ENCODE data around the gene GPC2.

Gene GPC2

DNA sequence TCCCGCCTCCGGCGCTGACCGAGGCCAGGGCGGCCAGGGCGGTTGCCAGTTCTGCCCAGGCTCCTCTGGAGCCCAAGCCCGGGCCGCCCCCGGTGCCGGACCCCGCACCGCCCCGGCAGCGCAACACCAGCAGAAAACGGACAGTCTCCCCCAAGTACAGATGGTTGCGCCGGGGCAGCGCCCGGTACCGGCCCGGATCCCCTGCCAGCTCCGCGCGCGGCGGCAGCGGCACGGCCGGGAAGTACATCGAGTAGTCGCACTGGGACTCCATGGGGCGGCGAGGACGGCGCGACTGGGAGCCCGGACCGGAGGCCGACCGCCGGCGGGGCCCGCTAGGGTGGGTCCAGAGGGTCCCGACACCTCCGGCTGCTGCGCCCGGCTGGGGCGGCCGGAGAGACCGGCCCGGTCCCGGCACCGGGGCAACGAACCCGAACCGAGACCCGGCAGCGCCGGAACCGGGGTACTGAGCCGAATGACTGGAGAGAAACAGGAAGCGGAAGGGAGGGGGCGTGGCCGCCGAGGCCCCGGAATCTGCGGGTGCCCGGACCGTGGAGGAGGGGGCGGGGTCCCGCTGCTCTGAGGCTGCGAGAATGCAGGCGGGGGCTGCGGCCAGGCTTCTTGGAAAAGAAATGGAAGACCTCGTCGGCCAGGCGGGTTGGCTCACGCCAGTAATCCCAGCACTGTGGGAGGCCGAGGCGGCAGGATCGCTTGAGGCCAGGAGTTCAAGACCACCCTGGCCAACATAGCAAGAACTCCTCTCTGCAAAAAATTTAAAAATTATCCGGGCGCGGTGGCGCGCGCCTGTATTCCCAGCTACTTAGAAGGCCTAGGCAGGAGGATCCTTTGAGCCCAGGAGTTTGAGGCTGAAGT lies 18.7 kb downstream of the GPC2 start, which contains the start of gene TRAPPC14:
TRAPPC14 (minus strand) TSS at position 495 of the 870 bp plus-strand sequence; CDS start at position 271, 224 bp downstream.
- peaks cover 37% of the 10 kb centered on the region for H3K36me3 ChIP-seq (ENCODE audit: insufficient read depth, insufficient read length, low read length)
- TF ChIP-seq YY1 (IDR thresholded peaks at IDR 0.05; ENCODE audit: insufficient read depth, insufficient read length): no peak
- TF ChIP-seq SUZ12 (IDR thresholded peaks at IDR 0.05; ENCODE audit: extremely low read depth, insufficient read depth, insufficient read length): no peak
- no peak for TF ChIP-seq ZNF274 (IDR thresholded peaks at IDR 0.05; ENCODE audit: low read depth, low read length)
- H3K9me3 ChIP-seq (ENCODE audit: insufficient read depth, low read length): no peaks in the 10 kb centered on the region
- peak within 1 kb of the TSS; percentile 92 for H3K9ac ChIP-seq (ENCODE audit: insufficient read length, low read depth)
- H3K4me3 ChIP-seq (ENCODE audit: insufficient read length, low read depth): peak within 1 kb of the TSS; percentile 83
- peaks cover 23% of the 10 kb centered on the region for H3K4me1 ChIP-seq (ENCODE audit: insufficient read depth, insufficient read length)
- H3K27me3 ChIP-seq (ENCODE audit: insufficient read depth, insufficient read length): no peaks in the 10 kb centered on the region
- peak; percentile 95 for DNase-seq (ENCODE audit: low read depth, low spot score)

DNA sequence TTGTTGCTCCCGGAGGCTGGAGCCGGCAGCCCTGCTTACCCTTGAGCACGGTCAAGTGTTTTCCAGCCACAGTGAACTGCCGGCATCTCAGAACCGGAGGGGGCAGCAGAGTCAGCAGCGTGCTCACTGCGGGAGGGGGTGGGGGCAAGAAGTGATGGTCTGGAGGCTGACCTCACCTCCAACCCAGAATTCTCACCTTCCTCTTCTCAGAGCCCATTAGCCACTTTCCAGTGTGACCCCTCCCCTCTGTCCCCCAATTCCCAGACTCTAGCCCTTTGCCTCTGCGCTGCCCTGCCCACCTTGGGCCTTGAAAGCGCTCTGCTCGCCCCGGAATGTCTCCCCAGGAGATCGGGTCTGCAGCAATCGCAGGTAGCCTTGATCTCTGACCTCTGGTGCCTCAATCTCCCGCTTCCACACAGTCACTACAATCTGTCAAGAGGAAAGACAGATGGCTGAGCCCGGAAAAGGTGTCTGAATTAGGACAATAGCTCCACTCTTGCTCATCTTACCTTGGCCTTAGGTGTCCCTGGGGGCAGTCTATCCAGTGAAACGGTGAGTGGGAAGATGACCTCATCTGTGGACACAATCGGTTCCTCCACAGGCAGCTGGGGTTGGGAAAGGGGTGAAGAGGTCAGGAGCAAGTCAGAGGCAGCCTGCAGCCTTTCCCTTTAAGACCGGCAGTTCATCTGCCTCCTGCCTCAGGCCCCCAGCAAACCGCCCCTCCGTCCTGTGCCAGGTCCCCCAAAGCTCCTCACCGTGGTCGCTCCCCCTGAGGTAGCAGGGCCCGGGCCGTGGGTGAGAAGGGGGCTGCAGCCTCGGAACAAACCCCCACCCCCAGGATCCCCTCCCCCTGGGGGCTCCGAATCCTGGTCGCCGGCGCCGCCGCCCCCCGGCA lies 19.6 kb downstream of the GPC2 start:
- Histone ChIP-seq H3K9me3 (ENCODE audit: insufficient read depth, low read length) (no peaks in the 10 kb centered on the region), H3K4me3 (ENCODE audit: insufficient read length, low read depth) (peak overlapping the region; percentile 83), H3K36me3 (ENCODE audit: insufficient read depth, insufficient read length, low read length) (peaks cover 44% of the 10 kb centered on the region), H3K9ac (ENCODE audit: insufficient read length, low read depth) (peak overlapping the region; percentile 92), H3K4me1 (ENCODE audit: insufficient read depth, insufficient read length) (peaks cover 19% of the 10 kb centered on the region), H3K27me3 (ENCODE audit: insufficient read depth, insufficient read length) (no peaks in the 10 kb centered on the region)
- no peak for TF ChIP-seq SUZ12 (IDR thresholded peaks at IDR 0.05; ENCODE audit: extremely low read depth, insufficient read depth, insufficient read length)
- no peak for TF ChIP-seq ZNF274 (IDR thresholded peaks at IDR 0.05; ENCODE audit: low read depth, low read length)
- TF ChIP-seq YY1 (IDR thresholded peaks at IDR 0.05; ENCODE audit: insufficient read depth, insufficient read length): no peak
- no peak for DNase-seq (ENCODE audit: low read depth, low spot score)

DNA sequence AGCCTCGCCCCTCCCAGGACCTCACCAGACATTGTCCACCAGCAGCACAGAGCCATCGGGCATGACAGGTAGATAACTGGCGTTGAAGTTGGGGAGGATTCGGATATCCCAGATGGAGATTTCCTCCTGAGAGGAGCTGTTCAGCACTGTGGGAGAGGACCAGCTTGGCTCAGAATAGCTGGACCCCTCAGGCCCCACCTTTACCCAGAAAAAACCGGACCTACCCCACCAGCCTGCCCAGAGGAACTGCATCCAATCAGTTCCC lies 20.2 kb downstream of the GPC2 start:
- Histone ChIP-seq H3K27me3 (ENCODE audit: insufficient read depth, insufficient read length) (no peaks in the 10 kb centered on the region), H3K36me3 (ENCODE audit: insufficient read depth, insufficient read length, low read length) (peaks cover 48% of the 10 kb centered on the region), H3K9me3 (ENCODE audit: insufficient read depth, low read length) (no peaks in the 10 kb centered on the region), H3K9ac (ENCODE audit: insufficient read length, low read depth) (no peak overlapping the region), H3K4me3 (ENCODE audit: insufficient read length, low read depth) (peak overlapping the region; percentile 11), H3K4me1 (ENCODE audit: insufficient read depth, insufficient read length) (peaks cover 19% of the 10 kb centered on the region)
- DNase-seq (ENCODE audit: low read depth, low spot score): no peak
- TF ChIP-seq YY1 (IDR thresholded peaks at IDR 0.05; ENCODE audit: insufficient read depth, insufficient read length) (no peak), SUZ12 (IDR thresholded peaks at IDR 0.05; ENCODE audit: extremely low read depth, insufficient read depth, insufficient read length) (no peak), ZNF274 (IDR thresholded peaks at IDR 0.05; ENCODE audit: low read depth, low read length) (no peak)

DNA sequence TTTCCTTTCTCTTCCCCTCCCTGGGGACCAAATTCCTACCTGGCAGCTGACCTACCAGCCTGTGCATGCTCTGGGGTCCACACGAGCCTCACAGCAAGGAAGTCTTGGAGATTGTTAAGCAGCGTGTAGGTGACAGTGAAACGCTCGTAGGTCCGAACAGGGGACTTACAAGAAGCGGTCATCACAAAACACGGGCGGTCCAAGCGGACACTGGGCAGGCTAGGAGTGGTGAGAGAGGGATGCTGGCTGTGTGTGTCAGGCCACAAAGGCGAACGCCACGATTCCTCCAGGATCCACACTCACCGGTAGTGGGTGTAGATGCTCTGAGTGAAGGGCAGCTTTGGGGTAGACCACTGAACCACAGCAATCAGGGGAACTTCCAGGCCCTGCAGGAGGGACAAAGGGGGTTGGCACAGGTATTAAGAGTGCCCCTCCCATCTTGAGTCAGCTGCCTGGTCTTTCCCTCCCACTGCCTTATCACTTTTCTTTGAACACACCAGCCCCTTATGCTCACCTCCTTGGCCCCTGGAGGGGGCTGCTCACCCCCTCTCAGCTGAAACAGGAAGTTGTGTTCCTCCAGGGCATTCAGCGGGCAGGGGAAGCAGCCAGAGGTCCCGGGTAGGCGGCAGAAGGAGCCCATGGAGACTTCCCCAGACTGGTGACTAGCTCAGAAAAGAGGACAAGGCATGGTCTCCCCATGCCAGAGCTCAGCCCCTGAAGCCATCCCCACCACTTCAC lies 20.7 kb downstream of the GPC2 start:
- H3K9ac ChIP-seq (ENCODE audit: insufficient read length, low read depth): peak overlapping the region; percentile 70

DNA sequence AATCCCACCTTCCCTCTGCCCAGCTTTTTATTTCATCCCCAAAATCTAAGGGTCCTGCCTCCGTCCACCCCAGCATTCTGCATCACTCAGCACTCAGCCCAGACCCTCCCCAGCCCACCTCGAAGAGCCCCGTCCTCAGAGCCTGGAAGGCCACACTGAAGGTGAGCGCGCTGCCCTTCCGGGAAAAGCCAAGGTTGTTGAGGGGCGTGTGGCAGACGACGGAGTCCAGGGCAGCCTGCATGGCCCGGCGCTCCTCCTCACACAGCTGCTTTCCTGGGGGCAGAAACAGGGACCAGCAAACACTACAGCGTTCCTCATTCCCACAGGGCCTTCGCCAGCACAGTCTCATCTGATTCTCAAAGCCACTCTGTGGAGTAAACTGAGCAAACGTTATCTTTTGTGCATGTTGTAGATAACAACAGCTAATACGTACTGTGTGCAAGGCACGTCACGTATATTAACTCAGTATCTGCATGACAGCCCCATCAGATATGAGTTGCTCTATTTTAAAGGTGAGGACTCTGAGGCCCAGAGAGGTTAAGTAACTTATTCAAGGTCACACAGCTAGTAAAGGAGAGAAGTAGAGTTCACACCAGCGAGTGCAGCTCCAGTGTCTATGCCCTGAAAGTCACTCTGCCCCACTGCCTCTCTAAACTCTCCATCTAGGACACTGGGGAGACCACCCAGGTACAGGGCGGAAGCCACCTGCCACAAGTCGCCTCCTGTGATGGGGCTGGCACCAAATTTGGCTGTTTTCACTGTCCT lies 21.4 kb downstream of the GPC2 start:
- DNase-seq (ENCODE audit: low read depth, low spot score): no peak
- Histone ChIP-seq H3K9me3 (ENCODE audit: insufficient read depth, low read length) (no peaks in the 10 kb centered on the region), H3K9ac (ENCODE audit: insufficient read length, low read depth) (no peak overlapping the region), H3K27me3 (ENCODE audit: insufficient read depth, insufficient read length) (no peaks in the 10 kb centered on the region), H3K4me3 (ENCODE audit: insufficient read length, low read depth) (no peak overlapping the region), H3K36me3 (ENCODE audit: insufficient read depth, insufficient read length, low read length) (peaks cover 52% of the 10 kb centered on the region), H3K4me1 (ENCODE audit: insufficient read depth, insufficient read length) (peaks cover 19% of the 10 kb centered on the region)
- TF ChIP-seq SUZ12 (IDR thresholded peaks at IDR 0.05; ENCODE audit: extremely low read depth, insufficient read depth, insufficient read length) (no peak), ZNF274 (IDR thresholded peaks at IDR 0.05; ENCODE audit: low read depth, low read length) (no peak), YY1 (IDR thresholded peaks at IDR 0.05; ENCODE audit: insufficient read depth, insufficient read length) (no peak)

More for the DNA sequence above, 20.7 kb downstream of the GPC2 start:
- Histone ChIP-seq H3K9me3 (ENCODE audit: insufficient read depth, low read length) (no peaks in the 10 kb centered on the region), H3K4me1 (ENCODE audit: insufficient read depth, insufficient read length) (peaks cover 19% of the 10 kb centered on the region), H3K27me3 (ENCODE audit: insufficient read depth, insufficient read length) (no peaks in the 10 kb centered on the region), H3K4me3 (ENCODE audit: insufficient read length, low read depth) (peak overlapping the region; percentile 11), H3K36me3 (ENCODE audit: insufficient read depth, insufficient read length, low read length) (peaks cover 52% of the 10 kb centered on the region)
- TF ChIP-seq ZNF274 (IDR thresholded peaks at IDR 0.05; ENCODE audit: low read depth, low read length) (no peak), YY1 (IDR thresholded peaks at IDR 0.05; ENCODE audit: insufficient read depth, insufficient read length) (no peak), SUZ12 (IDR thresholded peaks at IDR 0.05; ENCODE audit: extremely low read depth, insufficient read depth, insufficient read length) (no peak)
- no peak for DNase-seq (ENCODE audit: low read depth, low spot score)

Data from NT2/D1 (cell line).